H9 (cell line): ENCODE measurements around the gene DGUOK. TPM values are rescaled to one million over a fixed set of nuclear protein-coding genes. Genes with fewer than 3 reads are reported as not detected.
A peak's percentile ranks its signal among the peaks of the same experiment; 100 is the strongest.

Experiments
- DNase-seq: peaks from one replicate; pipeline ENCODE4 v3.0.0-alpha.2; 2017
- H2AFZ ChIP-seq: one replicate; pipeline ENCODE4 v1.6.1; 2013; ENCODE audit warnings: mild to moderate bottlenecking, low read length, control low read depth, moderate library complexity
- H2AK5ac ChIP-seq: 2 replicates; pipeline ENCODE4 v1.6.1; 2013; ENCODE audit warnings: low read length, control low read depth, mixed read lengths; ENCODE audit not compliant: insufficient read length
- H2BK120ac ChIP-seq: one replicate; pipeline ENCODE4 v1.6.1; 2013; ENCODE audit warnings: low read depth, mild to moderate bottlenecking, low read length, control low read depth, inconsistent platforms; ENCODE audit not compliant: poor library complexity, severe bottlenecking
- H2BK12ac ChIP-seq: 2 replicates; pipeline ENCODE4 v1.6.1; 2013; ENCODE audit warnings: low read length, control low read depth, mixed read lengths, low read depth; ENCODE audit not compliant: insufficient read length
- H2BK15ac ChIP-seq: 2 replicates; pipeline ENCODE4 v1.6.1; 2013; ENCODE audit warnings: low read depth, low read length, control low read depth
- H2BK20ac ChIP-seq: one replicate; pipeline ENCODE4 v1.6.1; 2013; ENCODE audit warnings: low read depth, mild to moderate bottlenecking, low read length, control low read depth, inconsistent platforms; ENCODE audit not compliant: poor library complexity, severe bottlenecking
- H2BK5ac ChIP-seq: 2 replicates; pipeline ENCODE4 v1.6.1; 2013; ENCODE audit warnings: low read length, control low read depth, mixed read lengths; ENCODE audit not compliant: insufficient read length
- H3K14ac ChIP-seq: 2 replicates; pipeline ENCODE4 v1.6.1; 2013; ENCODE audit warnings: low read length, control low read depth; ENCODE audit not compliant: insufficient read depth
- H3K18ac ChIP-seq: 2 replicates; pipeline ENCODE4 v1.6.1; 2013; ENCODE audit warnings: low read depth, mild to moderate bottlenecking, mixed read lengths, low read length, control low read depth; ENCODE audit not compliant: insufficient read length
- H3K23ac ChIP-seq: 2 replicates; pipeline ENCODE4 v1.6.1; 2013; ENCODE audit warnings: low read length, control low read depth, mixed read lengths, low read depth; ENCODE audit not compliant: insufficient read length
- H3K23me2 ChIP-seq: 2 replicates; pipeline ENCODE4 v1.6.1; 2013; ENCODE audit warnings: low read depth, mild to moderate bottlenecking, mixed read lengths, low read length, control low read depth; ENCODE audit not compliant: insufficient read length, poor library complexity, severe bottlenecking
- H3K27ac ChIP-seq: 2 replicates; pipeline ENCODE4 v1.5.1; 2013; ENCODE audit warnings: low read length, control low read depth, mixed read lengths, low read depth; ENCODE audit not compliant: insufficient read length
- H3K27me3 ChIP-seq: 2 replicates; pipeline ENCODE4 v1.6.1; 2013; ENCODE audit warnings: low read length, control low read depth, inconsistent platforms; ENCODE audit not compliant: insufficient read depth
- H3K4ac ChIP-seq: 2 replicates; pipeline ENCODE4 v1.6.1; 2013; ENCODE audit warnings: low read depth, mild to moderate bottlenecking, control low read depth, inconsistent platforms, low read length, moderate library complexity
- H3K4me1 ChIP-seq: 2 replicates; pipeline ENCODE4 v1.6.1; 2013; ENCODE audit warnings: low read length, control low read depth, inconsistent platforms; ENCODE audit not compliant: insufficient read depth
- H3K4me2 ChIP-seq: 2 replicates; pipeline ENCODE4 v1.6.1; 2013; ENCODE audit warnings: low read length, control low read depth, mixed read lengths; ENCODE audit not compliant: insufficient read length, insufficient read depth
- H3K56ac ChIP-seq: 2 replicates; pipeline ENCODE4 v1.6.1; 2013; ENCODE audit warnings: low read depth, mild to moderate bottlenecking, mixed read lengths, low read length, control low read depth; ENCODE audit not compliant: insufficient read length
- H3K79me1 ChIP-seq: 2 replicates; pipeline ENCODE4 v1.6.1; 2013; ENCODE audit warnings: low read depth, mild to moderate bottlenecking, moderate library complexity, low read length, control low read depth, inconsistent platforms; ENCODE audit not compliant: insufficient read depth, poor library complexity, severe bottlenecking
- H3K79me2 ChIP-seq: 2 replicates; pipeline ENCODE4 v1.6.1; 2013; ENCODE audit warnings: low read length, control low read depth, inconsistent platforms; ENCODE audit not compliant: insufficient read depth
- H3K9ac ChIP-seq: 2 replicates; pipeline ENCODE4 v1.6.1; 2013; ENCODE audit warnings: low read length, control low read depth, mixed read lengths; ENCODE audit not compliant: insufficient read length; ENCODE audit errors: extremely low read depth
- H3K9me3 ChIP-seq: one replicate; pipeline ENCODE4 v1.6.1; 2013; ENCODE audit warnings: low read depth, low read length, inconsistent platforms; ENCODE audit not compliant: control insufficient read depth
- H3T11ph ChIP-seq: one replicate; pipeline ENCODE4 v1.6.1; 2013; ENCODE audit warnings: mild to moderate bottlenecking, low read length, control low read depth, inconsistent platforms
- H4K20me1 ChIP-seq: one replicate; pipeline ENCODE4 v1.6.1; 2013; ENCODE audit not compliant: control insufficient read depth, insufficient read length, insufficient read depth
- H4K5ac ChIP-seq: 2 replicates; pipeline ENCODE4 v1.6.1; 2013; ENCODE audit warnings: low read depth, mild to moderate bottlenecking, mixed read lengths, low read length, control low read depth; ENCODE audit not compliant: insufficient read length
- H4K8ac ChIP-seq: replicated peaks from 2 replicates; pipeline ENCODE4 v1.6.1; 2013; ENCODE audit warnings: low read length, control low read depth, mixed read lengths, low read depth; ENCODE audit not compliant: insufficient read length
- H4K91ac ChIP-seq: 2 replicates; pipeline ENCODE4 v1.6.1; 2013; ENCODE audit warnings: low read depth, mild to moderate bottlenecking, moderate library complexity, mixed read lengths, low read length, control low read depth; ENCODE audit not compliant: insufficient read length
- H3K27ac Mint-ChIP-seq, 3 experiments: 2 replicates in 2 of 3; 3 replicates in 1 of 3; pipeline ENCODE4 v1.8.0; 2020 to 2021; ENCODE audit warnings: mixed read lengths in 3 of 3, mild to moderate bottlenecking in 1 of 3, moderate library complexity in 1 of 3
- H3K27me3 Mint-ChIP-seq: 2 replicates; pipeline ENCODE4 v1.8.0; 2021; ENCODE audit warnings: low read depth, mild to moderate bottlenecking, moderate library complexity, mixed read lengths
- H3K36me3 Mint-ChIP-seq, 3 experiments: 2 replicates in 2 of 3; 3 replicates in 1 of 3; pipeline ENCODE4 v1.8.0; 2020 to 2021; ENCODE audit warnings: low read depth in 3 of 3, mixed read lengths in 3 of 3; ENCODE audit not compliant: insufficient read depth in 1 of 3
- H3K4me1 Mint-ChIP-seq, 2 experiments: 2 replicates each; pipeline ENCODE4 v1.8.0; 2020; ENCODE audit warnings: mixed read lengths in 2 of 2
- H3K4me3 Mint-ChIP-seq, 2 experiments: 2 replicates in 1 of 2; 3 replicates in 1 of 2; pipeline ENCODE4 v1.8.0; 2020 to 2021; ENCODE audit warnings: mild to moderate bottlenecking in 2 of 2, mixed read lengths in 2 of 2, moderate library complexity in 1 of 2
- H3K9me3 Mint-ChIP-seq, 2 experiments: 2 replicates in 1 of 2; 3 replicates in 1 of 2; pipeline ENCODE4 v1.8.0; 2020; ENCODE audit warnings: mild to moderate bottlenecking in 2 of 2, mixed read lengths in 2 of 2, moderate library complexity in 1 of 2
- WGBS: extraction: QIAGEN DNeasy Blood & Tissue Kit; methylation state at CpG from one replicate; pipeline ENCODE4 v1.1.7; 2013; ENCODE audit warnings: missing lambda C conversion rate, low lambda C conversion rate, mixed read lengths; ENCODE audit not compliant: insufficient read length; ENCODE audit errors: extremely low coverage; 5-methylcytosine and 5-hydroxymethylcytosine counted together
- total RNA-seq: library from RNA; stranded (reverse); gene quantifications from 2 replicates; pipeline ENCODE4 v1.2.1, GENCODE V29; 2021
- TF ChIP-seq, protein P1 (sequence below): fragments of 200-600 bp; sonication (generic); conservative IDR thresholded peaks from 3 replicates; pipeline ENCODE4 v1.8.0; 2021; ENCODE audit warnings: antibody characterized with exemption, mild to moderate bottlenecking

Gene DGUOK
- total RNA-seq, 1 experiment from 2014 or later, result 98.5 TPM

DNA sequence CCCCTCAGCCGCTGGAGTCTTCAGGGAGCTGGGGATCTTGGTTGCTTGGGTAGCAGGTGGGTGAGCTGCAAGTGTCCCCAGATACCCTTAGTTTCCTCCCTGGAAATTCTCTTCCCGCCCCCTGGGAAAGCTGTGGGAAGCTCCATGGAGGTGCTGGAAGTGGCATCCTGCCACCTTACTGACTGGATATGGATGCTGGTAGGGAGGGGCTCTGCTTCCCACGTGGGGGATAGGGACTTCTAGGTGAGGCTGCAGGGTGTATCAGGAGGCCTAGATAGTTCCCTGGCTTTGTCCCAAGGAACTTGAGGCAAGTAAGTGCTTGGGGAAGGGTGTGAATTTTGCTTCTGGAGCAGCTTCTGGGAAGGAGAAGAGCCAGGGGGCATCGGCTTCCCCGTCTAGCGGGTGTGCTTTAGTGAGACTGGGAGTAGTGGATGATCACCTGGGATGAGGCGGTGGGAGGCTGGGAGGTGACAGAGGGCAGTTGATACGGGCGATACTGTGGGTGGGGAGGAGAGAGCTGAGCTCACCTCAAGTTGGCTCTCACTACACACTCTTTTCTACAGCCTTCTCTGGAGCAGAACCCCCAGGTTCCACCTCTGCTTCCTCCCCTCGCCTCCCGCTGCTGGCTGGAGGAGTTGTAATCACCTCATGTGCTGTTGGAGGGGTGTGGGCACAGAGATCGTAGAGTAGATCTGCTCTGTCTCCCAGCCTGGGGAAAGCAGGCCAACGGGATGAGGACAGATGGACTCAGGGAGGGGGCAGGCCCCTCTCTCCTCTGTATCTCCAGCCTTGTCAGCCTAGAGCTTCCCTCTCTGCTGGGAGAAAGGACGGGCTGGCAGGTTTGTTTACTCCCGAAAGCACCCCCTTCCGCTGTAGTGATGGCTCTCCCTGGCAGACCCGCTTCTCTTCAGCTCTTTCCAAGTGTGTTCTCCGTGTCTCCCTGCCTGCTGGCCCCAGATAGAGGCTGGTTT lies 77.8 kb downstream of the DGUOK start:
- DNase-seq, result no peak
- no peak overlapping the region for H4K91ac ChIP-seq
- H3T11ph ChIP-seq, result no peak overlapping the region
- H4K20me1 ChIP-seq, result no peaks in the 10 kb centered on the region
- no peaks in the 10 kb centered on the region for H3K79me1 ChIP-seq
- no peak overlapping the region for H2BK5ac ChIP-seq
- peaks cover 7% of the 10 kb centered on the region; the same call in 1 of the 2 replicates for H3K79me2 ChIP-seq
- no peak overlapping the region for H4K8ac ChIP-seq
- Mint-ChIP-seq H3K27ac (peak overlapping the region; percentile 65 to 94 (median 75)), H3K36me3 (peaks cover 1 to 13% (median 9%) of the 10 kb centered on the region in 3 experiments; a peak in 5 of 7 replicates), H3K27me3 (peaks cover 18% of the 10 kb centered on the region), H3K9me3 (no peaks in the 10 kb centered on the region; a peak in 1 of 5 replicates), H3K4me3 (peak overlapping the region; percentile 84 to 95), H3K4me1 (peaks cover 82 to 83% of the 10 kb centered on the region in 2 experiments)
- H3K27me3 ChIP-seq, result no peaks in the 10 kb centered on the region; the same call in 1 of the 2 replicates
- no peak overlapping the region for H2BK15ac ChIP-seq
- H2AFZ ChIP-seq, result no peak overlapping the region
- no peak overlapping the region for H3K27ac ChIP-seq
- TF ChIP-seq, protein P1, sequence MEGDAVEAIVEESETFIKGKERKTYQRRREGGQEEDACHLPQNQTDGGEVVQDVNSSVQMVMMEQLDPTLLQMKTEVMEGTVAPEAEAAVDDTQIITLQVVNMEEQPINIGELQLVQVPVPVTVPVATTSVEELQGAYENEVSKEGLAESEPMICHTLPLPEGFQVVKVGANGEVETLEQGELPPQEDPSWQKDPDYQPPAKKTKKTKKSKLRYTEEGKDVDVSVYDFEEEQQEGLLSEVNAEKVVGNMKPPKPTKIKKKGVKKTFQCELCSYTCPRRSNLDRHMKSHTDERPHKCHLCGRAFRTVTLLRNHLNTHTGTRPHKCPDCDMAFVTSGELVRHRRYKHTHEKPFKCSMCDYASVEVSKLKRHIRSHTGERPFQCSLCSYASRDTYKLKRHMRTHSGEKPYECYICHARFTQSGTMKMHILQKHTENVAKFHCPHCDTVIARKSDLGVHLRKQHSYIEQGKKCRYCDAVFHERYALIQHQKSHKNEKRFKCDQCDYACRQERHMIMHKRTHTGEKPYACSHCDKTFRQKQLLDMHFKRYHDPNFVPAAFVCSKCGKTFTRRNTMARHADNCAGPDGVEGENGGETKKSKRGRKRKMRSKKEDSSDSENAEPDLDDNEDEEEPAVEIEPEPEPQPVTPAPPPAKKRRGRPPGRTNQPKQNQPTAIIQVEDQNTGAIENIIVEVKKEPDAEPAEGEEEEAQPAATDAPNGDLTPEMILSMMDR, result no peak
- no peak overlapping the region for H3K4ac ChIP-seq
- no peaks in the 10 kb centered on the region for H3K9me3 ChIP-seq
- H2AK5ac ChIP-seq, result no peak overlapping the region
- no peak overlapping the region for H3K4me2 ChIP-seq
- H3K23ac ChIP-seq, result no peak overlapping the region
- H3K56ac ChIP-seq, result no peak overlapping the region
- H2BK120ac ChIP-seq, result no peak overlapping the region
- no peak overlapping the region for H3K14ac ChIP-seq
- H2BK20ac ChIP-seq, result no peak overlapping the region
- H4K5ac ChIP-seq, result no peak overlapping the region
- H3K23me2 ChIP-seq, result no peaks in the 10 kb centered on the region
- H2BK12ac ChIP-seq, result no peak overlapping the region
- peaks cover 7% of the 10 kb centered on the region; the same call in 1 of the 2 replicates for H3K4me1 ChIP-seq
- no peak overlapping the region for H3K18ac ChIP-seq
- H3K9ac ChIP-seq, result no peak overlapping the region
- no CpG with 5 or more reads among the region's 18 CpGs for WGBS
